Measurements from ENCODE around the gene RTP5. TPM values are rescaled to one million over a fixed set of nuclear protein-coding genes. Genes with fewer than 3 reads are reported as not detected.
A peak's percentile ranks its signal among the peaks of the same experiment; 100 is the strongest.

RTP5 gene
- total RNA-seq, 1 donor from 2014 or later, result not detected

GRCh38 chr2:241882091-241882625 is 12.6 kb downstream of the RTP5 start:
- no peaks in the 10 kb centered on the region for H3K27me3 Mint-ChIP-seq
- DNase-seq (ENCODE audit: extremely low spot score, unreplicated experiment), result no peak
- peak overlapping the region; percentile 70 for H3K27ac Mint-ChIP-seq
- H3K4me3 Mint-ChIP-seq, result peak overlapping the region; percentile 90
- H3K9me3 Mint-ChIP-seq, result no peaks in the 10 kb centered on the region
- TF ChIP-seq CTCF (conservative IDR thresholded peaks at IDR 0.05), result no peak
- H3K36me3 Mint-ChIP-seq, result peaks cover 3% of the 10 kb centered on the region
- H3K4me1 Mint-ChIP-seq (ENCODE audit: unreplicated experiment), result peaks cover 29% of the 10 kb centered on the region

GRCh38 chr2:241884951-241885290 is 15.4 kb downstream of the RTP5 start:
- TF ChIP-seq CTCF (conservative IDR thresholded peaks at IDR 0.05), result no peak
- peaks cover 5% of the 10 kb centered on the region for H3K9me3 Mint-ChIP-seq
- H3K36me3 Mint-ChIP-seq, result peaks cover 19% of the 10 kb centered on the region
- DNase-seq (ENCODE audit: extremely low spot score, unreplicated experiment), result no peak
- no peaks in the 10 kb centered on the region for H3K27me3 Mint-ChIP-seq
- H3K4me3 Mint-ChIP-seq, result no peak overlapping the region
- no peak overlapping the region for H3K27ac Mint-ChIP-seq
- H3K4me1 Mint-ChIP-seq (ENCODE audit: unreplicated experiment), result peaks cover 33% of the 10 kb centered on the region

DNA sequence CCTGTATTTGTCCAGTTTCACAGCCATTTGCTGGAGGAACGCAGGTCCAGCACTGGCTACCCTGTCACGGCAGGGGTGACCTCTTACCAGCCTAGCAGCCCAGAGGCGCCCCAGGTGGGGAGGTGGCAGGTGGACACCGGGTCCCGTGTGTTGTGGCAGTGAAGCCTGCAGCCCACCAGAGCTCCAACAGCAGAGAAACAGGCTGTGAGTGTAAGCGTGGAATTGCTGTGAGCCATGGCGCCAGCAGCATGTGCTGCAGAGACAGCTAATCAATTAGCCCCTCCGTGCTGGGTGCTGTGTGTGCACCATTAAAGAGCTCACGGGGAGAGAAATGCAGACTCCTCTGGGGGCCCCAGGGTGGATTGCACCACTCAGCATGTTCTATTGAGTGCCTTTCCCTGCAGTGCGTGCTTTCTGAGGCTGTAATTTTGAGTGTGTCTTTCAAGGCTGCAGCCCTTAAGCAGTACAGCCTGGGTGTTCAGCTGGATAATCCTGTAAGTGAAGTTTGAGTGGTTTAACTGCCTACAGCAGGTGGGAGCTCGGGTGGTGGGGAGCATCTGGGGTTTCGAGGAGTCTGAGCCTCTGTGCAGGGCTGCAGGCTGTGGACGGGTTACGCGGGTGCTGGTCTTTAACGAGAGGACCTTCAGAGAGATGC is 15.9 kb downstream of the RTP5 start:
- Mint-ChIP-seq H3K4me1 (ENCODE audit: unreplicated experiment) (peaks cover 33% of the 10 kb centered on the region), H3K4me3 (peak overlapping the region; percentile 53), H3K27me3 (no peaks in the 10 kb centered on the region)

DNA sequence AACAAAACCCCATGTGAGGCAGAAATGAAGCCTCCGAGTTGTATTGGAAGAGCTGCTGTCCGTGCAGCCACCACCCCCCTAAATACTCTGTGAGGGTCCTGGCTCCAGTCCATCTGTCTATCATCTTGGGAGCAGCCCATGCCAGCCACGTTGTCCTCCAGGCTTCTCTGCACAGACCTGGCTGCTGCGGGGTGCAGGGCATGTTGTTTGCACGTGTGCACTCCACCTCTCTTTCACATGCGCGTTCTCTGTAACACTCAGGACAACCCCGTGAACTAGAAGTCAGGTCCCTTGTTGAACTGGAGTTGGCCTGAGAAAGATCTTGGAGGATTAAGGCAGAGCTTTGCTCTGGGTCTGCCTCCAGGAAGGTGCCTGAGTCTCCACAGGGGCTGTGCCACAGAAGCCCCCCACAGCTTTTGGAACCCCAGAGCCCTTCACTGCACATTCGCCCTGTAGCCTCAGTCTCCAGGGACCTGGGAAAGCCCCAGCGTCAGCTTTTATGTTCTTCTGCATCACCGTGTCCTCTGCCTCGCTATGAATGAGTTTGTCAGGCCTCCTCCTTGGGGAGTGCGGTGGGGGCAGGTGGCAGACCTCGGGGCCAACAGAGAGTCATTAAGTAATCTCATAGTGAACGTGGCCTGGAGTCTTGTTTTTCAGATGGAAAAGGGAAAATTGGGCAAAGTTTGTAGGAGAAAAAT is 16.6 kb downstream of the RTP5 start:
- H3K36me3 Mint-ChIP-seq, result peaks cover 19% of the 10 kb centered on the region
- TF ChIP-seq CTCF (conservative IDR thresholded peaks at IDR 0.05), result no peak
- no peak for DNase-seq (ENCODE audit: extremely low spot score, unreplicated experiment)
- H3K27me3 Mint-ChIP-seq, result no peaks in the 10 kb centered on the region
- H3K4me1 Mint-ChIP-seq (ENCODE audit: unreplicated experiment), result peaks cover 29% of the 10 kb centered on the region
- peaks cover 5% of the 10 kb centered on the region for H3K9me3 Mint-ChIP-seq
- H3K27ac Mint-ChIP-seq, result peak overlapping the region; percentile 34
- peak overlapping the region; percentile 53 for H3K4me3 Mint-ChIP-seq

More for the DNA sequence above, 15.9 kb downstream of the RTP5 start:
- Mint-ChIP-seq H3K36me3 (peaks cover 19% of the 10 kb centered on the region), H3K27ac (peak overlapping the region; percentile 34), H3K9me3 (peaks cover 5% of the 10 kb centered on the region)
- DNase-seq (ENCODE audit: extremely low spot score, unreplicated experiment), result no peak
- TF ChIP-seq CTCF (conservative IDR thresholded peaks at IDR 0.05), result no peak

DNA sequence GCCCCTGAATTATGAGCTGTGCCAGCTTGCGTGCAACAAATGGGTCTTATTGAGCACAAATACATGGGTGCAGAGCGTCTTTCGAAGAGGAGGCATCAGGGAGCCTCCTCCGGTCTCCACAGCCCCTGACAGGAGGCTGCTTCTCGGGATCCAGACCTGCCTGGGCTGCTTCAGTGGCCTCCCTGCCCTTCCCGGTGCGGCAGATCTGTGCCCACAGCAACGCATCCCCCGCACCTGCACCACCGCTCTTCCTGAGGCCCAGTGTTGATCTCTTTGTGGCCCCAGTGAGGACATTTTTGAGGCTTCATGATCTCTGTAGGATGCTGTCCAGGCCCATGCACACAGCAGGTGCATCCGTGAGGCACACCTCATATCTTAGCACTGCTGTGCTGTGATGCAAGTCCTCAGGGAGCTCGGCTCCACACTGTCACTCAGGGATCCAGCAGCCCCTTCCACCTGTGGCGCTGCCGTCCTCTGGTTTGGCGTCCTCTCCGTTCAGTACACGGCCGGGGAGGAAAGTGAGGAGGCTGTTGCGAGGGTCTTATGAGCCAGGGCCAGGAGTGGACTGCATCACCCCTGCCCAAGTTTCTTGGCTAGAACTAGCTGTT is 17.4 kb downstream of the RTP5 start:
- H3K4me1 Mint-ChIP-seq (ENCODE audit: unreplicated experiment), result peaks cover 28% of the 10 kb centered on the region
- peaks cover 19% of the 10 kb centered on the region for H3K36me3 Mint-ChIP-seq
- peaks cover 5% of the 10 kb centered on the region for H3K9me3 Mint-ChIP-seq

More for the DNA sequence above, 17.4 kb downstream of the RTP5 start:
- DNase-seq (ENCODE audit: extremely low spot score, unreplicated experiment), result no peak
- Mint-ChIP-seq H3K27ac (no peak overlapping the region), H3K4me3 (no peak overlapping the region), H3K27me3 (no peaks in the 10 kb centered on the region)
- TF ChIP-seq CTCF (conservative IDR thresholded peaks at IDR 0.05), result no peak

Measured in type B pancreatic cell (in vitro differentiated cells).